Ishikawa (cell line): ENCODE data around the gene RAMP1.

Experiments
- CREB1 ChIP-seq: IDR thresholded peaks from 2 replicates; pipeline ENCODE4 v1.6.1; 2012; ENCODE audit warnings: low read depth
- EP300 ChIP-seq: IDR thresholded peaks from 2 replicates; pipeline ENCODE4 v1.6.1; 2012; ENCODE audit warnings: borderline replicate concordance
- MAX ChIP-seq: IDR thresholded peaks from 2 replicates; pipeline ENCODE4 v1.6.1; 2012
- RAD21 ChIP-seq: IDR thresholded peaks from 2 replicates; pipeline ENCODE4 v1.6.1; 2012; ENCODE audit warnings: low read depth
- REST ChIP-seq: IDR thresholded peaks from 2 replicates; pipeline ENCODE4 v1.6.1; 2012; ENCODE audit warnings: low read depth, mild to moderate bottlenecking
- TAF1 ChIP-seq: IDR thresholded peaks from 2 replicates; pipeline ENCODE4 v1.6.1; 2012; ENCODE audit warnings: low read depth, mild to moderate bottlenecking
- USF1 ChIP-seq: IDR thresholded peaks from 2 replicates; pipeline ENCODE4 v1.6.1; 2012
- YY1 ChIP-seq: IDR thresholded peaks from 2 replicates; pipeline ENCODE4 v1.6.1; 2012; ENCODE audit warnings: low read depth

GRCh38 chr2:237927135-237927534 lies 67.7 kb downstream of the RAMP1 start:
- TF ChIP-seq TAF1 (no peak), REST (peak; percentile 87), EP300 (no peak), CREB1 (no peak), MAX (no peak), USF1 (no peak), YY1 (no peak), RAD21 (no peak)
